Keratinocyte (primary cell): Measurements from ENCODE around the gene HCN1.

ENCODE experiments used
- EZH2 ChIP-seq: IDR thresholded peaks from one replicate; pipeline ENCODE4 v1.6.1; 2012; ENCODE audit warnings: inconsistent platforms, mild to moderate bottlenecking, low read length, moderate library complexity
- TF ChIP-seq, protein P1 (sequence below), 3 experiments: IDR thresholded peaks in 1 of 3; conservative IDR thresholded peaks in 1 of 3; optimal IDR thresholded peaks in 1 of 3; 2 replicates in 2 of 3; 3 replicates in 1 of 3; pipeline versions ENCODE3 to v1.5.1; 2011; ENCODE audit warnings: low read length in 3 of 3, mild to moderate bottlenecking in 3 of 3, moderate library complexity in 2 of 3, control low read depth in 1 of 3, inconsistent platforms in 1 of 3; ENCODE audit not compliant: insufficient read depth in 2 of 3; ENCODE audit errors: extremely low read depth in 1 of 3

DNA sequence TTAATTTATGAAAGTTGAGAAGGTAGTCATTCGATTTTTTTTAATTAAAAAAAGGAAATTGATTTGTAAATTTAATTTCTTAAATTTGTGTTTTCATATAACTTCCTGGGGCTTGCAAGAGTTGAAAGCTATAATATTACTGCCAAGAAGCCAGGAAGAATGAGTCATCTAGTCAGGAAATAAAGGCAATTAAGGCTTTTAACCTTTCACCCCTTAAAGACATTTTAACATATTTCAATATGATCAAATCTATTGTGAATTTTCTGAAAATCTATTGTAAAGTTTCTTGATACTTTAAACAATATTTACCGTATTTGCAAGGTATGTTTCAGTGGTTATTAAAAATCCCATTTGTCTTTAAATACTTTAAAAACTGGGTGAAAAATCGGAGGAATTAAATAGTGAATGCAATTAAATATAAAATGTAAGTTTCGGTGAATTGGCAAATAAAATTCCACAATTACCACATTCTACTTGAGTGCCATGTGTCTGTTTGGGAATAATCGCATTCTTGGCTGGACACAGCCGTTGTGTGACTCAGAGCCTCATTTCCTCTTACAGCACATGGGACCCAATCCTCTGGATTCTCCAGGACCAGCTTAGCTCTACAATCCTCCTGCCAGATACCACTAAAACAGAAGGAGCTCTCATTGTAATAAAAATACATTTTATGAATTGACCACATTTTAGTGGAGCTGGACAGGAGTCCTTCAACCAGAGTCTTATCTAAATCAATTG, 310.7 kb downstream of the HCN1 start:
- TF ChIP-seq, protein P1, sequence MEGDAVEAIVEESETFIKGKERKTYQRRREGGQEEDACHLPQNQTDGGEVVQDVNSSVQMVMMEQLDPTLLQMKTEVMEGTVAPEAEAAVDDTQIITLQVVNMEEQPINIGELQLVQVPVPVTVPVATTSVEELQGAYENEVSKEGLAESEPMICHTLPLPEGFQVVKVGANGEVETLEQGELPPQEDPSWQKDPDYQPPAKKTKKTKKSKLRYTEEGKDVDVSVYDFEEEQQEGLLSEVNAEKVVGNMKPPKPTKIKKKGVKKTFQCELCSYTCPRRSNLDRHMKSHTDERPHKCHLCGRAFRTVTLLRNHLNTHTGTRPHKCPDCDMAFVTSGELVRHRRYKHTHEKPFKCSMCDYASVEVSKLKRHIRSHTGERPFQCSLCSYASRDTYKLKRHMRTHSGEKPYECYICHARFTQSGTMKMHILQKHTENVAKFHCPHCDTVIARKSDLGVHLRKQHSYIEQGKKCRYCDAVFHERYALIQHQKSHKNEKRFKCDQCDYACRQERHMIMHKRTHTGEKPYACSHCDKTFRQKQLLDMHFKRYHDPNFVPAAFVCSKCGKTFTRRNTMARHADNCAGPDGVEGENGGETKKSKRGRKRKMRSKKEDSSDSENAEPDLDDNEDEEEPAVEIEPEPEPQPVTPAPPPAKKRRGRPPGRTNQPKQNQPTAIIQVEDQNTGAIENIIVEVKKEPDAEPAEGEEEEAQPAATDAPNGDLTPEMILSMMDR (optimal IDR thresholded peaks at IDR 0.05 in 1 of 3, IDR thresholded peaks at IDR 0.05 in 1 of 3, conservative IDR thresholded peaks at IDR 0.05 in 1 of 3; ENCODE audit: extremely low read depth in 1 of 3, insufficient read depth in 2 of 3, low read length in 3 of 3), result no peak
- TF ChIP-seq EZH2, result no peak
